Lower leg skin (tissue), 3 donors: ENCODE data around the gene ART5.

ENCODE experiments used
- CTCF ChIP-seq, 3 donors: fragments of 450-650 bp; IDR thresholded peaks; one replicate each; pipeline ENCODE4 v1.5.1; 2016; ENCODE audit warnings: antibody characterized with exemption in 3 of 3, mild to moderate bottlenecking in 3 of 3, moderate library complexity in 2 of 3
- POLR2A ChIP-seq, 2 donors: fragments of 450-650 bp; IDR thresholded peaks; one replicate each; pipeline ENCODE4 v1.6.1; 2016 to 2017; ENCODE audit warnings: antibody characterized with exemption in 2 of 2, mild to moderate bottlenecking in 1 of 2, moderate library complexity in 1 of 2

GRCh38 chr11:3641701-3642070 is at the start of gene ART5:
- TF ChIP-seq CTCF (IDR thresholded peaks at IDR 0.05) (no peak), POLR2A (IDR thresholded peaks at IDR 0.05) (no peak)
